Astrocyte of the spinal cord (primary cell): Measurements from ENCODE around the gene CHCHD1.
A peak's percentile ranks its signal among the peaks of the same experiment; 100 is the strongest.

Source experiments
- DNase-seq: peaks from one replicate; pipeline ENCODE4 v3.0.0; 2011; ENCODE audit warnings: low read depth, low spot score
- H3K4me3 ChIP-seq: 2 replicates; pipeline ENCODE4 v1.5.1; 2011; ENCODE audit warnings: low read depth, mild to moderate bottlenecking, low read length, moderate library complexity
- in situ Hi-C: cut with HindIII; loops from 2 replicates; pipeline ENCODE4 v1.10.0; 2017; ENCODE audit warnings: low sequenced_read_pairs
- TF ChIP-seq, protein P1 (sequence below): IDR thresholded peaks from 2 replicates; pipeline ENCODE4 v1.5.1; 2012; ENCODE audit warnings: low read depth, mild to moderate bottlenecking, low read length, inconsistent platforms

Gene CHCHD1

DNA sequence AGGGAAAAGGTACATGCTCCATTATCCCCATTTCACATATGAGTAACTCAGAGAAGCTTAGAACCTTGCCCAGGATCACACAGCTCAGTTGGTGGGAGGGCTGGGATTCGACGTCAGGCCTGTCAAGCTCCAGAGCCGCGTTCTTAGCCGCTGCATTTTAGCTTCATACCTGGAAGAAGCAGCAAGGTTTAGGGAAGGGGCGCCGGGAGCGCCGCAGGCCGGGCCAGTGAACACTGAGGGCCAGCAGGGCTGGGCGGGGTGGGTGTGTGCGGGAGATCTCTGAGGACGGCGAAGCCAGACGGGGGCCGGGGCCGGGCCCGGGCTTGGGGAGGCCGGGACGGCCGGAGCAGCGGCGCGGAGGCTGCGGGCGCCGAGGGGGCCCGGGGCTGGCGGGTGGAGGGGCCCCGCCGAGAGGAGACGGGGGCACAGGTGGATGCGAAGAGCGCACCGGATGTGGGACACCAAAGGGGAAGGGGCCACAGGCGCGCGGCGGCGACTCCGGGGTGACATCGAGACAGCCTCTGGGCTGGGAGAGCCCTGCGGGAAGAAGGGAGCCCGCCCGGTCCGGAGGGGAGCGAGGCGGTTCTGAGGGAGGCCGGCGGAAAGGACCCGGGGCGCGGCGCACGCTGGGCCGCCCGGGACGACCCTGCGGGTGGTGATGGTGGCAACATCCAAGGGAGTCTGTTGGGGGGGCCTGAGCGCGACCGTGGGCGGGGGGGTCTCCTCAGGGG is 29.1 kb downstream of the CHCHD1 start:
- peak overlapping the region; percentile 68 for H3K4me3 ChIP-seq
- peak; percentile 17 for DNase-seq
- TF ChIP-seq, protein P1, sequence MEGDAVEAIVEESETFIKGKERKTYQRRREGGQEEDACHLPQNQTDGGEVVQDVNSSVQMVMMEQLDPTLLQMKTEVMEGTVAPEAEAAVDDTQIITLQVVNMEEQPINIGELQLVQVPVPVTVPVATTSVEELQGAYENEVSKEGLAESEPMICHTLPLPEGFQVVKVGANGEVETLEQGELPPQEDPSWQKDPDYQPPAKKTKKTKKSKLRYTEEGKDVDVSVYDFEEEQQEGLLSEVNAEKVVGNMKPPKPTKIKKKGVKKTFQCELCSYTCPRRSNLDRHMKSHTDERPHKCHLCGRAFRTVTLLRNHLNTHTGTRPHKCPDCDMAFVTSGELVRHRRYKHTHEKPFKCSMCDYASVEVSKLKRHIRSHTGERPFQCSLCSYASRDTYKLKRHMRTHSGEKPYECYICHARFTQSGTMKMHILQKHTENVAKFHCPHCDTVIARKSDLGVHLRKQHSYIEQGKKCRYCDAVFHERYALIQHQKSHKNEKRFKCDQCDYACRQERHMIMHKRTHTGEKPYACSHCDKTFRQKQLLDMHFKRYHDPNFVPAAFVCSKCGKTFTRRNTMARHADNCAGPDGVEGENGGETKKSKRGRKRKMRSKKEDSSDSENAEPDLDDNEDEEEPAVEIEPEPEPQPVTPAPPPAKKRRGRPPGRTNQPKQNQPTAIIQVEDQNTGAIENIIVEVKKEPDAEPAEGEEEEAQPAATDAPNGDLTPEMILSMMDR = no peak
- in situ Hi-C loops = no loop called here

DNA sequence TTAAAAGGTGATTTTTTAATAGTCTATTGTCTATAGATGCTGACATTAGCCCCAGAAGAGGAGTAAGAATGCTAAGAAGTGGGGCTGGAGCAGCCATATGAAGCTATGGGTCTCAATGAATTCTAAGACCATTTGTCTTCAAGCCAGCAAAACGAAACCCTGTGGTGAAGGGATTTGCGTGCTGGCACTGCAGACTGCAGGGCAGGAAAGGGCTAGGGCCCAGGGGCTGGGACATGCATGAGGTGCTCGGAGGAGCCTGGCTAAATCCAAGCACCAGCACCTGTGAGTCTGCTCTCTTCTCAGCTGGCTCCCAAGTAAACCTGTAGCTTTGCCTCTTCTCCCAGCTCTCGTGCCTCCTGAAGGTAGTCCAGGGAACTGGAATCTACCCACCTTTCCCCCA is 30.8 kb downstream of the CHCHD1 start:
- in situ Hi-C loops = no loop called here
- H3K4me3 ChIP-seq = no peak overlapping the region
- DNase-seq = no peak
- TF ChIP-seq, protein P1 = no peak

DNA sequence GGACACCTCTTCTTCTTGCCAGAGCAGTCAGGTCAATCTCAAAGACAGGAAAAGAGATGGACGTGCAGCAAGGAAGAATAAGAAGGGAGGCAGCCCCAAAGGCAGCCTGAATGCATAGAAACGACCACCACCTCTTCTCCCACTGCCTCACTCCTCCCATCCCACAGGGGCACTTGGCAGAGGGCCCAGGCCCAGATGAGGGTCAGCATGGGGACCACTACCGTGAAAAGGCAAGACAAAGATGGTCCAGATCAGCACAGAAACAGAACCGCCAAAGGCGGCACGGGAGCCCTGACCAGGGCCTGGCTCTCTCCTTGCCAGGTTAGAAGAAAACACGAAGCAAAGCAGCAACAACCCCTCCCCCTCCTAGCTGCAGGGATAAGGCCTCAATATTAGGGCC is 31.5 kb downstream of the CHCHD1 start:
- in situ Hi-C loops = no loop called here
- TF ChIP-seq, protein P1 = no peak
- no peak overlapping the region for H3K4me3 ChIP-seq
- DNase-seq = no peak

DNA sequence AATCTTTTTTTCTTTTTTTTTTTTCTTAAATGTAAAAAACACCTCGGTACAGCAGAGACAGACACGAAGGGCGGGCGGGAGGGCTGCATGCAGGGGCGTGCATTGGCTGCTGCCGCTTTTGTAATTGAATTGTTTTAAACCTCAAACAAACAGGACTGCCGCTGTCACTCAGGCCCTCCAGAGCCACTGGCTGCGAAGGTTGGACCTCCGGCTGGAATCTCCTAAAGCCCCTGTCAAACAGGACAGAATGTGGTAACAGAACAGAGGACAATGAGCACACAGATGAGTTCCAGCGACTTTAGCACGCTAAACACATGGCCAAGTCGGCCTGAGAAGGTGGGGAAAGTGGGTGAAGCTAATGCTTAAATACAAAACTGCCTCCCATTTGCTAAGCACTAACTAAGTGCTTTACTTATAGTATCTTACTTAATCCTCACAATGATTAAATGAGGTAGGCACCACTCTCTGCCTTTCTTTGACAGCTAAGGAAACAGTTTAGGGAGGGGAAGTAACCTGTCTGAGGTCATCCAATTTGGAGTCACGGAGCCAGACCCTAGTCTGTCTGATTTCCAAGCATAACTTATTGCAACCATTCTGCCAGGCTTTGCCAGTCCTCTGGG is 32.5 kb downstream of the CHCHD1 start:
- H3K4me3 ChIP-seq = no peak overlapping the region
- in situ Hi-C loops = no loop called here
- TF ChIP-seq, protein P1 = no peak
- DNase-seq = no peak

DNA sequence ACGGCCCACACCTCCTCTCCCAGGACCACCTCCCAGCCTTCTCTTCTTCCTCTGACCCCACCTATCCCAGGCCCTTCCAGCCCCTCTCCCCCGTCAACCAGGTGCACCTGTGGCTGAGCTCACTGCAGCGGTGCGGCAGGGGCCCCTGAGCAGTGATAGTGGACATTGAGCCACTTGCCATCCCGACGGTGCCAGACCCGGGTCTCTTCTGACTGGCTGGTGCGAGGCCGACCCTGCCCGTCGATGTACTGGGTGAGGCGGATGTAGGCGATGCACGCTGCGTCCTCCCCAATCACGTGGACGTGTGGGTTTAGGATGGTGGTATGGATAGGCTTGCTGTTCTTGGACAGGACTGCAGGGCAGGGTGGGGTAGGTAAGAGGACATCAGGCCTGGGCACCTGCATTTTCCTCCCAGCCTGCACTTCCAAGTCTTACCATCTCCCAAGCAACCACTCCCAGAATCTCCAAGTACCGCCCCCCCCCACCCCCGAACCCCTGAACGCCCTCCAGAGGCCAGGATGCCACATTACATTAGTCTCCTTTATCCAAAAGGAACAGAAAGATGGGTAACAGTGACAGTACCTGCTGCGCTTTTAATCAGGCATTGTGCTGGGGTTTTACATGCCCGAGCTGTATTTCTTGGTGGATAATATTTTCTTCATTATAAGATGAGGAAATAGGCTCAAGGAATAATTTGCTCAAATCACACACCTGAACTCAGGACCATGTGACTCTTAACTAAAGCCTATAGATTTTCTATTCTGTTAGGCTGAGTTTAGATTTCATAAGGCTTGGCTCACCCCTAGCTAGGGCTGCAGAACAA is 33.3 kb downstream of the CHCHD1 start:
- no peak for DNase-seq
- in situ Hi-C loops = no loop called here
- no peak overlapping the region for H3K4me3 ChIP-seq
- TF ChIP-seq, protein P1 = peak; percentile 44

DNA sequence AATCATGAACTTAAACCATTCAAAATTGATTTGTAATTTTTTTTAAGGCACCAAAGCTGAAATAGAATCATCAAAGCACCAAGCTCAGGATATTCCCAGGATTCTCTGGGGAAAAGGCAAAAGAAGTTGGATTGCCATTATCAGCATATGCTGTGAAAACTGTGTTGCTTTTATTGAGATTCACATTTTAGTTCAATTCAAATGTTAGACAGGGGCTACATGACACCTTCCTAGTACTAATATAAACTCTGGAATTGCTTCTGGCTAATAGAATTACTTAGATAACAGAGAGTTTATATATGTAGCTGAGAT is 33.8 kb downstream of the CHCHD1 start:
- TF ChIP-seq, protein P1 = no peak
- DNase-seq = no peak
- H3K4me3 ChIP-seq = no peak overlapping the region
- in situ Hi-C loops = no loop called here
